HepG2 (cell line): ENCODE results near the gene TMCO4. TPM values are rescaled to one million over a fixed set of nuclear protein-coding genes. Genes with fewer than 3 reads are reported as not detected.

Experiments used
- ATAC-seq: fragments of 200-7000 bp; cut with Tn5 transposase; 3 replicates; pipeline ENCODE4 v1.9.1; 2020; ENCODE audit warnings: mild to moderate bottlenecking, moderate library complexity
- BruUV-seq: library from RNA; stranded (reverse); fragments of 400-500 nt; replicated peaks from 2 replicates; lab custom pipeline; 2021; lab: Mats Ljungman, UMichigan
- CTCF ChIA-PET: fragments of 300-600 bp; formaldehyde crosslinking; extraction: SDS; loops from one replicate; lab custom pipeline; 2021; ENCODE audit warnings: low total read pairs, inconsistent platforms, low intra/inter-chr PET ratio; lab: Yijun Ruan, JAX
- POLR2A ChIA-PET: fragments of 350-600 bp; sonication (Branson Sonifier 250); formaldehyde crosslinking; loops from one replicate; lab custom pipeline; 2020; ENCODE audit warnings: antibody characterized with exemption, inconsistent platforms; lab: Yijun Ruan, JAX
- DNase-seq: peaks from one replicate; pipeline ENCODE4 v3.0.0-alpha.2; 2015; ENCODE audit warnings: low spot score
- FAIRE-seq: peaks from 3 replicates; lab custom pipeline; 2011; peaks lifted over from hg19 to GRCh38; lab: Jason Lieb, UNC
- H2AFZ ChIP-seq: one replicate; pipeline ENCODE4 v1.6.1; 2011; ENCODE audit warnings: low read length, inconsistent platforms
- H3K27ac ChIP-seq: fragments of 300-600 bp; 3 replicates; pipeline ENCODE4 v1.8.0; 2011; ENCODE audit warnings: mixed run types, mild to moderate bottlenecking, mixed read lengths, low read length, inconsistent platforms; ENCODE audit not compliant: insufficient read depth; ENCODE audit errors: extremely low read length
- H3K27me3 ChIP-seq, 2 experiments: fragments of 200-600 bp in 1 of 2; 2 replicates in 1 of 2; 3 replicates in 1 of 2; pipeline versions ENCODE4 v1.6.0 to v1.8.0; 2011; ENCODE audit warnings: low read length in 2 of 2, mild to moderate bottlenecking in 2 of 2, moderate library complexity in 2 of 2, inconsistent platforms in 1 of 2; ENCODE audit not compliant: insufficient read depth in 2 of 2, control insufficient read depth in 1 of 2
- H3K36me3 ChIP-seq, 2 experiments: fragments of 200-600 bp in 1 of 2; replicated peaks in 1 of 2; 2 replicates in 1 of 2; 3 replicates in 1 of 2; pipeline versions ENCODE4 v1.5.1 to v1.8.0; 2011; ENCODE audit warnings: low read length in 2 of 2, inconsistent platforms in 1 of 2; ENCODE audit not compliant: insufficient read depth in 2 of 2, control insufficient read depth in 1 of 2
- H3K4me1 ChIP-seq: 2 replicates; pipeline ENCODE4 v1.5.1; 2012; ENCODE audit warnings: low read length, inconsistent platforms; ENCODE audit not compliant: insufficient read depth
- H3K4me2 ChIP-seq: 2 replicates; pipeline ENCODE4 v1.6.0; 2011; ENCODE audit warnings: low read depth, low read length, inconsistent platforms
- H3K4me3 ChIP-seq, 3 experiments: fragments of 200-600 bp in 1 of 3; sonication (generic), shearing (Covaris generic) in 1 of 3; replicated peaks in 1 of 3; 2 replicates each; pipeline ENCODE4 v1.5.1; 2011 to 2016; ENCODE audit warnings: low read length in 3 of 3, inconsistent platforms in 2 of 3, low read depth in 2 of 3, mild to moderate bottlenecking in 2 of 3, control low read depth in 1 of 3, mixed read lengths in 1 of 3; ENCODE audit not compliant: insufficient read depth in 1 of 3
- H3K79me2 ChIP-seq: one replicate; pipeline ENCODE4 v1.6.1; 2011; ENCODE audit warnings: low read length, inconsistent platforms; ENCODE audit not compliant: insufficient read depth
- H3K9ac ChIP-seq: 2 replicates; pipeline ENCODE4 v1.6.0; 2011; ENCODE audit warnings: mild to moderate bottlenecking, low read depth, low read length, inconsistent platforms; ENCODE audit not compliant: insufficient read depth
- H3K9me3 ChIP-seq: 2 replicates; pipeline ENCODE4 v1.5.1; 2012; ENCODE audit warnings: mild to moderate bottlenecking, low read length
- H4K20me1 ChIP-seq: 2 replicates; pipeline ENCODE4 v1.6.0; 2011; ENCODE audit warnings: inconsistent platforms, mild to moderate bottlenecking, low read length, moderate library complexity; ENCODE audit not compliant: insufficient read depth
- AGO2 ChIP-seq: fragments of 200-400 bp; formaldehyde crosslinking; optimal IDR thresholded peaks from 2 replicates; pipeline ENCODE3; 2017; ENCODE audit warnings: mild to moderate bottlenecking, low read depth, low read length, moderate library complexity
- CBX2 ChIP-seq, 2 experiments: fragments of 200-600 bp in 1 of 2; sonication (generic); formaldehyde crosslinking in 1 of 2; IDR thresholded peaks; 2 replicates each; pipeline versions ENCODE4 v1.7.0 to v1.8.1; 2018 to 2022; ENCODE audit warnings: low read depth in 2 of 2, low read length in 1 of 2, mild to moderate bottlenecking in 1 of 2, missing genetic modification reagents in 1 of 2
- HNF4A ChIP-seq: sonication (generic); formaldehyde crosslinking; IDR thresholded peaks from 2 replicates; pipeline ENCODE4 v1.4.0; 2020; ENCODE audit warnings: missing genetic modification reagents
- KLF13 ChIP-seq: sonication (generic); formaldehyde crosslinking; IDR thresholded peaks from 2 replicates; pipeline ENCODE4 v1.4.0; 2020; ENCODE audit warnings: mild to moderate bottlenecking, missing genetic modification reagents
- POLR2G ChIP-seq: fragments of 200-400 bp; formaldehyde crosslinking; IDR thresholded peaks from 2 replicates; pipeline ENCODE4 v1.6.1; 2018; ENCODE audit warnings: mild to moderate bottlenecking, low read depth, low read length, moderate library complexity
- REPIN1 ChIP-seq: sonication (generic); formaldehyde crosslinking; IDR thresholded peaks from 2 replicates; pipeline ENCODE4 v1.8.0; 2022; ENCODE audit warnings: missing genetic modification reagents, low read depth, mild to moderate bottlenecking, borderline replicate concordance
- SETDB1 ChIP-seq: sonication (generic); formaldehyde crosslinking; IDR thresholded peaks from 2 replicates; pipeline ENCODE4 v1.5.1; 2020; ENCODE audit warnings: missing genetic modification reagents, mild to moderate bottlenecking, borderline replicate concordance
- SOX5 ChIP-seq: IDR thresholded peaks from 2 replicates; pipeline ENCODE4 v1.6.1; 2016; ENCODE audit warnings: borderline replicate concordance
- SP140L ChIP-seq: sonication (generic); formaldehyde crosslinking; IDR thresholded peaks from 2 replicates; pipeline ENCODE4 v1.4.0; 2020; ENCODE audit warnings: missing genetic modification reagents, borderline replicate concordance
- STAT5B ChIP-seq: sonication (generic); formaldehyde crosslinking; IDR thresholded peaks from 2 replicates; pipeline ENCODE4 v1.4.0; 2020; ENCODE audit warnings: missing genetic modification reagents
- TEAD3 ChIP-seq: optimal IDR thresholded peaks from 2 replicates; pipeline ENCODE3; 2016; ENCODE audit warnings: borderline replicate concordance
- ZMYM4 ChIP-seq: sonication (generic); formaldehyde crosslinking; IDR thresholded peaks from 2 replicates; pipeline ENCODE4 v1.8.1; 2023; ENCODE audit warnings: mild to moderate bottlenecking, missing genetic modification reagents
- ZNF205 ChIP-seq: IDR thresholded peaks from 2 replicates; pipeline ENCODE4 v1.6.1; 2018; ENCODE audit warnings: missing biosample characterization, missing genetic modification reagents
- ZNF230 ChIP-seq: sonication (generic); formaldehyde crosslinking; IDR thresholded peaks from 2 replicates; pipeline ENCODE4 v1.4.0; 2020; ENCODE audit warnings: mild to moderate bottlenecking, missing genetic modification reagents
- ZNF34 ChIP-seq: sonication (generic); formaldehyde crosslinking; IDR thresholded peaks from 2 replicates; pipeline ENCODE4 v1.4.0; 2020; ENCODE audit warnings: mild to moderate bottlenecking, missing genetic modification reagents, borderline replicate concordance
- WGBS: methylation state at CpG from one replicate; pipeline ENCODE4 v1.1.6; 2017; ENCODE audit warnings: low lambda C conversion rate; 5-methylcytosine and 5-hydroxymethylcytosine counted together
- in situ Hi-C: cut with HindIII; loops from 2 replicates; pipeline ENCODE4 v1.10.0; 2017; ENCODE audit warnings: low pct_unique_long_range_greater_than_20kb; ENCODE audit not compliant: extremely low pct_ligation_motif_present
- intact Hi-C: fragments of 100-400 bp; cut with micrococcal nuclease; formaldehyde crosslinking; loops from one replicate; pipeline ENCODE4 v1.10.0; 2022; ENCODE audit not compliant: unreplicated experiment
- polyA plus RNA-seq, 8 experiments: library from polyadenylated mRNA; depleted of rRNA in 3 of 8; stranded (reverse) in 7 of 8; unstranded in 1 of 8; fragments of >200 nt; fragmentation: Illumina TruSeq in 4 of 8; extraction: Trizol in 4 of 8; gene quantifications; 2 replicates each; pipeline versions ENCODE4 v1.2.1 to v1.2.3, GENCODE V29; 2011 to 2016; ENCODE audit warnings: low read depth in 4 of 8, missing spikeins in 1 of 8, mixed read lengths in 1 of 8; ENCODE audit not compliant: insufficient read depth in 1 of 8
- total RNA-seq, 5 experiments: library from RNA; depleted of rRNA; stranded (reverse); fragments of >200 nt; fragmentation: Illumina TruSeq; extraction: Trizol; gene quantifications; 2 replicates each; pipeline ENCODE4 v1.2.3, GENCODE V29; 2016; ENCODE audit warnings: low read depth in 1 of 5
- TF ChIP-seq, protein P1 (sequence below): sonication (generic); formaldehyde crosslinking; IDR thresholded peaks from 2 replicates; pipeline ENCODE4 v1.5.0; 2020; ENCODE audit warnings: missing genetic modification reagents
- TF ChIP-seq, protein P2 (sequence below): sonication (generic); formaldehyde crosslinking; IDR thresholded peaks from 2 replicates; pipeline ENCODE4 v1.4.0; 2020; ENCODE audit warnings: missing genetic modification reagents, low read depth, mild to moderate bottlenecking, borderline replicate concordance
- TF ChIP-seq, protein P3 (sequence below): sonication (generic); formaldehyde crosslinking; IDR thresholded peaks from 2 replicates; pipeline ENCODE4 v1.4.0; 2020; ENCODE audit warnings: missing genetic modification reagents
- TF ChIP-seq, protein P4 (sequence below): IDR thresholded peaks from 2 replicates; pipeline ENCODE4 v1.6.1; 2016; ENCODE audit warnings: low read depth, borderline replicate concordance

TMCO4 gene
- total and polyA plus RNA-seq, 2 of the 13 experiments (the other 11 are each of a cell fraction or from before 2014, with no cell fraction given), result 2.1 to 4.1 TPM

DNA sequence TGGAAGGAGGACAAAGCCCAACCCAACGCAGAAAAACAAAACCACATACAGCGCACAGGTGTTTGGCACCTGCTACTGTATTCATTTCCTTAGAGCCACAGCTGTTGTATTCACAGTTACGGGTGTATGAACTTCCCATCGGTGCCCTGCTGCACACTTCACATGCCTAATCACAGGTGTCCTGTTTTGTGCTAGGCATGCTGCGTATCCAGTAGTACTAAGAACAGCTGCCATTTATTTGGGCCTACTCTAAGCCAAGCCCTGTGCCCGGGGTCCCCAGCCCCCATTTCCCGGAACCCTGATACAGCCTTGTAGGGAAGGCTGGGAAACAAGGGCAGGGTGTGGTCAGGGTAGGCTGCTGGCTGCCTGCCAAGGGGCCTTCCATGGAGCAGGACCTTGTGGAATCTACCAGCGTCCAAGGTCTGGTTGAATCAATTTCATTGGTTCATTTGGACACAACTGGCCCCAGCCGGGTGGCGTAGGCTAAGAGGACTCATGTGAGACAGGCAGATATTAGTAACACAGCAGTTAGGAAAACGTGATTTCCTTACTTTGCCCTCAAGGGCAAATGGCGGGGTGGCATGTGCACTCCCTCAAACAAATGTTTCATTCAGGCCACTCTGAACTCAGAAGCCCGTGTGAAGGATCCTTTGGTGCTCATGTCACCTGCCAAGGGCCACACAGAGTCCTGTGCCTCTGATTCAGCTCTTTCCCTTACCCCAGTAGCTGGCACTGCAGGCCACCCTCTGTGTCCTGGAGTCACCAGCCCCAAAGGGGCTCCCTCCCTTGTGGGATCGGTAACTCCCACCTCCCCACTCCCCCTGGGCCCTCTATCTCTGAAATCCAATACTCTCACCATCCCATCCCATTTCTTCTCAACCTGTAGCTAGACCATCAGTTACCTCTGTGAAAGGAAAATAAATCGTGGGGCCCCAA, 16.4 kb upstream of the TMCO4 start:
- no peak overlapping the region for H2AFZ ChIP-seq
- BruUV-seq, result TSS peak; percentile 97
- H3K36me3 ChIP-seq, result no peaks in the 10 kb centered on the region
- H3K4me1 ChIP-seq, result peaks cover 56% of the 10 kb centered on the region
- H3K9ac ChIP-seq, result peak overlapping the region; percentile 34
- H3K4me3 ChIP-seq, result peak overlapping the region in 1 of 3 experiments; percentile 37; a peak in 3 of 6 replicates
- FAIRE-seq, result peak; percentile 39
- in situ Hi-C loops, result no loop called here
- peak overlapping the region; percentile 37 for H3K27ac ChIP-seq
- CTCF ChIA-PET, result interaction anchor here (1.1 kb wide), 1 partner anchor 154 kb away, joined by 3 read pairs; no protein-coding TSS in a partner anchor
- peak overlapping the region; percentile 68 for H3K4me2 ChIP-seq
- 25% methylated on average over 13 of the region's 15 CpGs for WGBS
- peaks cover 0 to 11% of the 10 kb centered on the region in 2 experiments; a peak in 2 of 5 replicates for H3K27me3 ChIP-seq
- peak; percentile 77 for DNase-seq
- H4K20me1 ChIP-seq, result no peaks in the 10 kb centered on the region
- ATAC-seq, result peak; percentile 70
- H3K79me2 ChIP-seq, result no peaks in the 10 kb centered on the region
- H3K9me3 ChIP-seq, result no peaks in the 10 kb centered on the region
- intact Hi-C loops, result loop anchor here (10.0 kb wide), 1 partner anchor 69 kb away; the partner anchor contains the start of gene OTUD3
- POLR2A ChIA-PET, result interaction anchor here (1.1 kb wide), 1 partner anchor 57 kb away, joined by 3 read pairs; no protein-coding TSS in a partner anchor
- TF ChIP-seq ZNF230 (CRISPR knock-in tag) (no peak), SETDB1 (CRISPR knock-in tag) (no peak), AGO2 (no peak), ZMYM4 (CRISPR knock-in tag) (peak; percentile 47; the same call in 1 of the 2 replicates), SP140L (CRISPR knock-in tag) (no peak), KLF13 (CRISPR knock-in tag) (no peak), STAT5B (CRISPR knock-in tag) (no peak), TEAD3 (peak; percentile 47), ZNF34 (no peak), ZNF205 (CRISPR knock-in tag) (no peak), HNF4A (CRISPR knock-in tag) (peak; percentile 46; the same call in 1 of the 2 replicates), POLR2G (no peak), REPIN1 (no peak), SOX5 (peak; percentile 53; the same call in 1 of the 2 replicates), CBX2 (IDR thresholded peaks at IDR 0.05; ENCODE audit: low read depth, low read length) (no peak), CBX2 (CRISPR knock-in tag; IDR thresholded peaks at IDR 0.05; ENCODE audit: low read depth) (no peak)
- TF ChIP-seq, protein P1, sequence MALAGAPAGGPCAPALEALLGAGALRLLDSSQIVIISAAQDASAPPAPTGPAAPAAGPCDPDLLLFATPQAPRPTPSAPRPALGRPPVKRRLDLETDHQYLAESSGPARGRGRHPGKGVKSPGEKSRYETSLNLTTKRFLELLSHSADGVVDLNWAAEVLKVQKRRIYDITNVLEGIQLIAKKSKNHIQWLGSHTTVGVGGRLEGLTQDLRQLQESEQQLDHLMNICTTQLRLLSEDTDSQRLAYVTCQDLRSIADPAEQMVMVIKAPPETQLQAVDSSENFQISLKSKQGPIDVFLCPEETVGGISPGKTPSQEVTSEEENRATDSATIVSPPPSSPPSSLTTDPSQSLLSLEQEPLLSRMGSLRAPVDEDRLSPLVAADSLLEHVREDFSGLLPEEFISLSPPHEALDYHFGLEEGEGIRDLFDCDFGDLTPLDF (CRISPR knock-in tag), result no peak
- TF ChIP-seq, protein P2, sequence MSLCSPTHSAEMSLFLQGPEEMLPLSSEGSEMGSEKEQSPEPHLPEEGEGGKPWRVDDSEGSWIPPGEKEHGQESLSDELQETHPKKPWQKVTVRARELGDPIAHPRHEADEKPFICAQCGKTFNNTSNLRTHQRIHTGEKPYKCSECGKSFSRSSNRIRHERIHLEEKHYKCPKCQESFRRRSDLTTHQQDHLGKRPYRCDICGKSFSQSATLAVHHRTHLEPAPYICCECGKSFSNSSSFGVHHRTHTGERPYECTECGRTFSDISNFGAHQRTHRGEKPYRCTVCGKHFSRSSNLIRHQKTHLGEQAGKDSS (CRISPR knock-in tag), result no peak
- TF ChIP-seq, protein P3, sequence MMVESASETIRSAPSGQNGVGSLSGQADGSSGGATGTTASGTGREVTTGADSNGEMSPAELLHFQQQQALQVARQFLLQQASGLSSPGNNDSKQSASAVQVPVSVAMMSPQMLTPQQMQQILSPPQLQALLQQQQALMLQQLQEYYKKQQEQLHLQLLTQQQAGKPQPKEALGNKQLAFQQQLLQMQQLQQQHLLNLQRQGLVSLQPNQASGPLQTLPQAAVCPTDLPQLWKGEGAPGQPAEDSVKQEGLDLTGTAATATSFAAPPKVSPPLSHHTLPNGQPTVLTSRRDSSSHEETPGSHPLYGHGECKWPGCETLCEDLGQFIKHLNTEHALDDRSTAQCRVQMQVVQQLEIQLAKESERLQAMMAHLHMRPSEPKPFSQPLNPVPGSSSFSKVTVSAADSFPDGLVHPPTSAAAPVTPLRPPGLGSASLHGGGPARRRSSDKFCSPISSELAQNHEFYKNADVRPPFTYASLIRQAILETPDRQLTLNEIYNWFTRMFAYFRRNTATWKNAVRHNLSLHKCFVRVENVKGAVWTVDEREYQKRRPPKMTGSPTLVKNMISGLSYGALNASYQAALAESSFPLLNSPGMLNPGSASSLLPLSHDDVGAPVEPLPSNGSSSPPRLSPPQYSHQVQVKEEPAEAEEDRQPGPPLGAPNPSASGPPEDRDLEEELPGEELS (CRISPR knock-in tag), result 0 out of 2 replicates have a peak, but pooled peaks have one; percentile 18
- TF ChIP-seq, protein P4, sequence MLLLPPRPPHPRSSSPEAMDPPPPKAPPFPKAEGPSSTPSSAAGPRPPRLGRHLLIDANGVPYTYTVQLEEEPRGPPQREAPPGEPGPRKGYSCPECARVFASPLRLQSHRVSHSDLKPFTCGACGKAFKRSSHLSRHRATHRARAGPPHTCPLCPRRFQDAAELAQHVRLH, result 0 out of 2 replicates have a peak, but pooled peaks have one; percentile 64
